NCI-H82 treated with DMSO at 0.1 percent for 48 hours (cell line): ENCODE data around the gene CHDH.

Experiments
- DNase-seq: peaks from one replicate; lab custom pipeline; 2025; ENCODE audit not compliant: unreplicated experiment; lab: John Stamatoyannopoulos, UW

CHDH gene

DNA sequence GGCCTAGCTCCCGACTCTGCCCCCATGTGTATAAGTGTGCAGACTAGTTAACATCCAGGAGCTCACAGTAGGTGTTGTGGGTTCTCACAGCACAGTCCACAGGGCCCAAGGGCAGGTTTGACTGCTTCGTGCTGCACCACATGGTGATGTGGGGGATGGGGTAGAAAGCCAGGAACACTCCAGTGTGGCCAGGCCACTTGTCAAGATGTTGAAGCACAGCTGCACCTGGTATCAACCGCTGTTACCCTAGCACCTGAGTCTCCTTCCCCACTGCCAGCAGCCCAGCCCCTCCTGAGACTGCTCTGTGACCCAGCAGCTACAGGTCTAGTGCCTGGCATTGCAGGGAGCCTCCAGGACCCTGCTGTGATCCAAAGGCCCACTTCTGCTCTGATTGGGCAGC, 53.4 kb downstream of the CHDH start:
- no peak for DNase-seq

- DNase-seq: no peak
Observed at GRCh38 chr3:53791317-53791716, 54.9 kb downstream of the CHDH start.

DNA sequence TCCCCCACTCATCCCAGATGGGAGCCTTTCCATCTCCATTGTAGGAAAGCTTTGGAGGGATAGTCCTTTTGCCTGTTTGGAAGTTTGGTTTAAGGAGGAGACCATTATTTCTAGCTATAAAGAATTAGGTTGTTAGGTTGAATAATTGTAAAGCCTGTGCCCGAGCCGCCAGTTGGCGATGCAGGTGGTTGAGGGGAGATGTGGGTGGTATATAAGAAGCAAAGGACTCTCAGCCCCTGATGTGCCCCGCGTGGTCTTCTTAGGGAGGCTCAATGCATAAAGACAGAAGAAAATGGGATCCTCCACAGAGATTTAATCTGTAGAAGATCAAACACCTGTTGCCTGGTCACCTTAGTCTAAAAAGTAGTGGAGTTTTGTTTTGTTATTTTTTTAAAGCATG, 55.7 kb downstream of the CHDH start:
- DNase-seq: no peak

DNA sequence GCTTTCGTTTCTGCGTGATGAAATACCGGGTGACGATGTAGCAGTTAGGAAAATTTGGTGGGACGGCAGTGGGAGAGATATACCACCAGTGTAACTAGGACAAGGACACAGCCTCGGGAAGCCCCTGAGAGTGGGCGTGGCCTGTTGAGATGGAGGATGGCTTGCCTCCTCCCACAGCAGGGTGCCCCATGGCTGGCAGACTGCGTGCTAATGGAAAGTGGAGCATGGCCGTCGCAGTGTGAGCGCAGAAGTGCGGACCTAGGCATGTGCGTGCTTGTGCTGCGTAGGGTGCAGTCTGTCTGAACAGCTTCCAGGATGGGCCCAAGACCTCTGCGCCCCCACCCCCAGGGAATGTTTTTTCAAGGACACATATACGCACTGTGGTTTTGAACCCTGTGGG, 56.8 kb downstream of the CHDH start:
- no peak for DNase-seq

DNA sequence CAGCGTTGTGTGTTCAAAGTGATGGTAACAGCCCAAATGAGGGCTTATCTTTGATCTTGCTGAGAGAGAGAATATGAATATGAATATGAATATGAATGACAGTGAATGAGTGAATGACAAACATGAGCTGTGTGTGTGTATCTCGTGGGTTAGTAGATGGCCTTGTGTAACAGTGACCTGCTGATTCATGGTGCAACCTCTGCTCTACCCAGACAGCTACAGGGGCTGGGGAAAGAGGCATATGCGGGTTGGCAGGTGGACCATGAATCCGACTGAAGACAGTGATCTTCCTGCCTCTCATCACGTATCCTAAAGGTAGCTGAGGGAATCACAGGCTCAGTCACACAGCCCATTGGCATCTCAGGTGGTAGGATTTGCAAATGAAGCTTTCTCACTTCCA, 58.2 kb downstream of the CHDH start:
- DNase-seq: no peak

DNA sequence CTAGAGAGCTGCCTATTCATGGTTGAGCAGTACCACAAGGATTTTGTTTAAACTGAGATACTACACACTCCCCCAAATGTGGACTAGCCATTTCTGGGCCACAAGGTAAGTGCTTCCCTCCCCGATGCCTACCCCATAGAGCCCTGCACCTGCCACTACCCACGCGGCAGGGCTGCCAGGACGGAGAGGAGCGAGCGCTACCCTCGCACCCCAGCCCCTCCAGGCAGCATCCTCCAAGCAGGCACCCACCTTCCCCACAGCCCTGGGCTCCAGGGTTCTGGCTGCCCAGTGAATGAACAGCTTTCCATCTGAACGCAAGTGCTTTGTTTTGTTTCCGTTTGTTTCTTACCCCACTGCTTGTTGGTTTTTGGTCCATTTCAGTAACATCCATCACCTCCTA, 59.2 kb downstream of the CHDH start:
- DNase-seq: no peak

DNA sequence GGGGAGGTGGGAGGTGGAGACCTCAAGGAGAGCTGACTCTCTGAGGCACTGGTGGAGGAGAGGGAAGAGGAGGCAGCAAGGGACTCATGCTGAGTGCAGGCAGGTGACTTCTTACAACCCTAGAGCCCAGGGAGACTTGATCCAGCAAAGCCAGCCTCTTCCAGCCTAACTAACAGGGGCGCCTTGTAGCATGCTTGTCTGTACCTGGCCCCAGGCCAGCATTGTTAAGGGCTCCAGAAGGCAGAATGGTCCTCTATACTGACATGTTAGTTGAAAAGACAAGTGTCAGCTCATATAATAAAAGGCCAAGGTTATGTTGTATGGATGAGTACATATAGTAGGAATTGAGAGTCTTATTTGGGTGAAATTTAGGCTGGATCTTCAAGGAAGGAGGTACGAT, 65.4 kb downstream of the CHDH start:
- no peak for DNase-seq

DNA sequence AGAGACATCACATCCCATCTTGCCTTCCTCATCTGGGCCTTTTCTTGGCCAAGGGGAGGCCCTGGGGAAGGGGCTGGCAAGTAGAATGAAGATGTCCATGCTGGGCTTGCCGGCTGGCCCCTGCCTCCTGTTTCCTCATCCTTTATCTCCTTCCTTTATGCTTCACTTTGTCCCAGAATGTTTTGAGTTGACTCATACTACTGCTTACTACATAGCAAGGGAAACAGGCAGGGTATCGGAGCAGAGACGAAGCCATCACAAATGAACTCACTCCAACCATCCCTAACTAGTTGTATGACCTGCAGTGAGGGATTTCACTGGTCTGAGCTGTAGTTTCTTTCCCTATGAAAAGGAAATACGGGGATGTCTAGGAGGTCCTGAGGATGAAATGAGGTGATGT, 66.0 kb downstream of the CHDH start:
- DNase-seq: no peak

DNA sequence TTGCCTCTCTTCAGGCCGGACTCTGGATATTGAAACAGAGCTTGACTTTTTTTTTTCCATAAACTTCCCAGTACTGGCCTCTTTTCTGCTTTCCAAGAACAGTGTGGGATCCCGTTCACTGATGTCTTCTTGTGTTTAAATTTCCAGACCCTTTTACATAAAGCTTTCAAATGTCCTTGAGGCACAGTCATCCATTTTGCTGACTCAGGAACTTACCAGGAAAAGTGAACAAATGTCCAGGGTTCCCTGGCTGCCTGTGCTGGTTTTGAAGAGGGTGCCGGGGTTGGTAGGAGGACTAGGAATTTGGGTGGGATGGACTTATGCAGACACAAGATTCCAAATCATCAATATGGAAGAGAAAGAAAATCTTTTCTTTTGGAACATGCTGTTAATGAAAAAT, 68.1 kb downstream of the CHDH start:
- no peak for DNase-seq

- no peak for DNase-seq
Observed at GRCh38 chr3:53777468-53777867, 68.8 kb downstream of the CHDH start.

DNA sequence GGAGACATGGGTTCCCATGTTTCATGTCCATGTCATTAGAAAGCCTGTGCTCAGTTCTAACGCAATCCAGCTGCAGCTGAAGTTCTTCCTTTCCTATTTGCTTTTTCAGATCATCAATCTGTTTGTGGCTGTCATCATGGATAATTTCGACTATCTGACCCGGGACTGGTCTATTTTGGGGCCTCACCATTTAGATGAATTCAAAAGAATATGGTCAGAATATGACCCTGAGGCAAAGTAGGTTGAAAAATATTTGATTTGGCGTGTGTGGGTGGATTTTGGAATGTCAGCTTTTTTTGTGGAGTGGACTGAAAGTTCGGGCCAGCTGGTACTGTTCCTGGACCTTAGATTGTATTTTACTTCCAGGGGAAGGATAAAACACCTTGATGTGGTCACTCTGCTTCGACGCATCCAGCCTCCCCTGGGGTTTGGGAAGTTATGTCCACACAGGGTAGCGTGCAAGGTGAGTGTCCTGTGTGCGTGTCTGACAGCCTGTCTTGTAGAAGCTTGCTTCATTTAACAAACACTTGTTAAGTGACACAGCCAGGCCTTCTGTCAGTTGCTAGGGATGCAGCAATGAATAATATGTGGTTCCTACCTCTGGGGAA, 69.6 kb downstream of the CHDH start:
- DNase-seq: no peak

DNA sequence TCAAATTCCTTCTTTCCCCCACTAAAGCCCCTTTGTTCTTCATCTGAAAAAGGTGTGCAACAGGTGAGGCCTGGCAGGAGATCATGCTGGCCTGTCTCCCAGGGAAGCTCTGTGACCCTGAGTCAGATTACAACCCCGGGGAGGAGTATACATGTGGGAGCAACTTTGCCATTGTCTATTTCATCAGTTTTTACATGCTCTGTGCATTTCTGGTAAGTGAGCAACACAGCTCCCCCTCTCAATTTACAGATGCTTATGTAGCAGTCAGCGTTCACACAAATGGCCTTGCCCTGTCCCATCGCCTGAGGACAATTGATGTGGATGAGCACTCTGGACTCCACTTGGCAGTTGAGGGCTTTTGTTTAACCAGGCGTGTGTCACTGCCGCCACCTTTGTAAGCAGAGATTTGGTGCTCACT, 70.4 kb downstream of the CHDH start:
- peak; percentile 78 for DNase-seq

- no peak for DNase-seq
Observed at GRCh38 chr3:53775018-53775417, 71.2 kb downstream of the CHDH start.

DNA sequence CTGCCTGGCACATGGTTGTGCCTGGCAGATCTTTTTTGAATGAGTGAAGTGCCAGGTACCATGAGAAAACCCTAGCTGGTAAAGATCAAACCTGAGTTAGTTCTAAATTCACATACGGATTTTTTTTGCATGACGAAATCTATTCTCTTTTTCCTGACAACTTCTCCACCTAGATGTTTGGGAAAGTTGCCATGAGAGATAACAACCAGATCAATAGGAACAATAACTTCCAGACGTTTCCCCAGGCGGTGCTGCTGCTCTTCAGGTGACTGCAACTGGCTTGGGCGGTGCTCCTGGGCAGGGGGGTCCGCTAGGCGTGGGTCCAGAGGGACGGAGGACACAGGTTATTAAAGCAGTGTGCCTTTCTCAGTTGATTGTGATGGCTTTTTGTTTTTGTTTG, 71.8 kb downstream of the CHDH start:
- no peak for DNase-seq

DNA sequence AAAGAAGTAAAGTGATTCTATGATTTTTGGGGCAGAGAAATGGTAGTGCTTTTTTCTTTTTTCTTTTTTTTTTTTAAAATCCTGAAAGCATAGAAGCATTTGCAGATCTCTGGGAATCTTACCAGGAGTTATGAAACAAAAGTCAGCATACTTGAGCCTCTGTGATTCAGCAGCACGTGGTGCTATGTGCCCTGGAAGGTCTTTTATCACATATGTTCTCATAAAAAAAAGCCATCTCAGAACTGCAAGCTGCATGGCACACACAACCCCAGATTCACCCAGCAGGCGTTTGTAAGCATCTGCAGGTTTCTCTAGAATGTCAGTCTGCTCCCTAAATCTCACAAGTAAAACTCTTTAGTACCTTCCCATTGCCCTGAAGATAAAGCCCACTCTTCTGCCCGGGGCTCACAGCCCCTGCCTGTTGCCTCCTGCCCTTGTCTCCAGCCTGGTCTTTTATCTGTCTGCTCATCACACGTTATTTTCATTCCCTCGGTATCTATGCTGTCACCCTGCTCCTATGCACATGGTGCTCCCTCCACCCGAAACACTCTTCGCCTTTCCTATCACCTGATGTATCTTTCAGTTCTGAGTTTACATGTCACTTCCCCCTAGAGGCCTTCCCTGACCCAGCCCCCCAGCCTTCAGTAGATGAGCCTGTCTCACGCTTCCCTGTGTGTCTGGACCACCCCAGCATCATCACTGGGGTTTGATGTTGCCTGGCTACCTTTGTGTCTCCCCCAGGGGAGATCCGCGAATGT, 72.4 kb downstream of the CHDH start:
- no peak for DNase-seq

GRCh38 chr3:53773021-53773436, 73.2 kb downstream of the CHDH start:
- DNase-seq: no peak

GRCh38 chr3:53772562-53772961, 73.7 kb downstream of the CHDH start:
- DNase-seq: no peak

GRCh38 chr3:53768478-53769459, 77.5 kb downstream of the CHDH start:
- DNase-seq: no peak

DNA sequence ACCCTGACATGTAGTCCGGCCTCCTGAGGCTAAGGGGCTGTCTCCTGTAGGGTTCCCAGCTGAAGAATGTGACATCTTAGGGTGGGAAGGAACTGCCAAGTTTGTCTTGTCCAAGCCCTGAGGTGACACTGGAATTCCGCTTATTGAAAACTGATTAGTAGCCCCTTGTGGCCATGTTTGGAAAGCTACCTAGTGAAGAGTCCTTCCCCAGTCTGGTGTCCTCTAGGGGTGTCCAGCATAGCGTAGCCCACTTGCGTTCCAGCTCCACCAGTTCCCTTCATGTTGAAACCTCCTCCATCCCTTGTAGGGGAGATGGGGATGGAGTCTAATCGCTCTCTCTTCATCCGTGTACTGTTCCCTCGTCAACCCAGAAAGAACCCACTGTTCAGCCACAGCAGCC, 79.5 kb downstream of the CHDH start:
- DNase-seq: no peak

- no peak for DNase-seq
Observed at GRCh38 chr3:53765753-53766152, 80.5 kb downstream of the CHDH start.

- no peak for DNase-seq
Observed at GRCh38 chr3:53764026-53764775, 82.0 kb downstream of the CHDH start.
